SK-N-SH treated with all-trans-retinoic acid at 6 μM for 48 hours (cell line): ENCODE results near the gene TAF6.

Experiments
- BACH2 ChIP-seq: fragments of 250-450 bp; sonication (Bioruptor Pico); IDR thresholded peaks from 2 replicates; pipeline ENCODE4 v1.9.0; 2021; ENCODE audit warnings: mild to moderate bottlenecking, borderline replicate concordance
- GLIS3 ChIP-seq: fragments of 250-450 bp; sonication (Bioruptor Pico); IDR thresholded peaks from 2 replicates; pipeline ENCODE4 v1.5.0; 2020; ENCODE audit warnings: mild to moderate bottlenecking, moderate library complexity
- PATZ1 ChIP-seq: fragments of 250-450 bp; sonication (Bioruptor Pico); IDR thresholded peaks from 2 replicates; pipeline ENCODE4 v1.8.0; 2020; ENCODE audit warnings: mild to moderate bottlenecking, moderate library complexity, borderline replicate concordance
- PPARA ChIP-seq: fragments of 250-450 bp; sonication (Bioruptor Pico); IDR thresholded peaks from 2 replicates; pipeline ENCODE4 v1.5.0; 2020; ENCODE audit warnings: mild to moderate bottlenecking, borderline replicate concordance
- RARB ChIP-seq: fragments of 250-450 bp; sonication (Bioruptor Pico); IDR thresholded peaks from 2 replicates; pipeline ENCODE4 v1.8.0; 2021; ENCODE audit warnings: mild to moderate bottlenecking, moderate library complexity
- SNAI2 ChIP-seq: fragments of 250-450 bp; sonication (Bioruptor Pico); IDR thresholded peaks from 2 replicates; pipeline ENCODE4 v1.5.0; 2020; ENCODE audit warnings: mild to moderate bottlenecking, moderate library complexity
- TCF4 ChIP-seq: fragments of 250-450 bp; sonication (Bioruptor Pico); IDR thresholded peaks from 2 replicates; pipeline ENCODE4 v1.8.0; 2021; ENCODE audit warnings: mild to moderate bottlenecking, moderate library complexity, borderline replicate concordance
- TOX ChIP-seq: fragments of 250-450 bp; sonication (Bioruptor Pico); IDR thresholded peaks from 2 replicates; pipeline ENCODE4 v1.8.0; 2021; ENCODE audit warnings: mild to moderate bottlenecking, moderate library complexity, borderline replicate concordance
- TSHZ2 ChIP-seq: fragments of 250-450 bp; sonication (Bioruptor Pico); IDR thresholded peaks from 2 replicates; pipeline ENCODE4 v1.5.0; 2020; ENCODE audit warnings: mild to moderate bottlenecking, moderate library complexity
- ZFP30 ChIP-seq: fragments of 450-650 bp; formaldehyde crosslinking; IDR thresholded peaks from 2 replicates; pipeline ENCODE4 v1.5.0; 2022; ENCODE audit warnings: mild to moderate bottlenecking, moderate library complexity
- ZNF565 ChIP-seq: fragments of 450-650 bp; formaldehyde crosslinking; conservative IDR thresholded peaks from 2 replicates; pipeline ENCODE4 v1.5.0; 2020; ENCODE audit warnings: low read depth, mild to moderate bottlenecking, moderate library complexity
- ZNF70 ChIP-seq: fragments of 450-650 bp; formaldehyde crosslinking; IDR thresholded peaks from 2 replicates; pipeline ENCODE4 v1.5.0; 2020; ENCODE audit warnings: mild to moderate bottlenecking, moderate library complexity

DNA sequence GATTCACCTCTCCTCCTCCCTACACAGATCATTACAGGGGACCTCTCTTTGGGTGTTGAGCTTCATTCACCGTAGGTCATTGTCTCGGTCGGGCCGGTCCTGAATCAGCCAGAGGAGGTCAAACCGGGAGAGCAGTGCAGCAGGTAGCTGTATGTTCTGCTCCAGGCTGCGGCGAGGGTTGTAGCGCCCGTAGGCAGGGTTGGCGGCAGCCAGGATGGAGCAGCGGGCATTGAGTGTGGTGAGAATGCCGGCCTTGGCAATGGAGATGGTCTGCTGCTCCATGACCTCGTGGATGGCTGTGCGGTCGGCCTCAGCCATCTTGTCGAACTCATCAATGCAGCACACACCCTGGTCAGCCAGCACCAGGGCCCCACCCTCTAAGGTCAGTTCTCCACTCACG lies 23.5 kb downstream of the TAF6 start:
- TF ChIP-seq PPARA = no peak
- TF ChIP-seq RARB (CRISPR knock-in tag) = no peak
- TF ChIP-seq ZFP30 (CRISPR knock-in tag) = no peak
- no peak for TF ChIP-seq PATZ1
- TF ChIP-seq TSHZ2 (CRISPR knock-in tag) = no peak
- TF ChIP-seq TCF4 (CRISPR knock-in tag) = no peak
- TF ChIP-seq SNAI2 (CRISPR knock-in tag) = no peak
- no peak for TF ChIP-seq BACH2 (CRISPR knock-in tag)
- TF ChIP-seq GLIS3 (CRISPR knock-in tag) = no peak
- no peak for TF ChIP-seq TOX (CRISPR knock-in tag)
- TF ChIP-seq ZNF70 (CRISPR knock-in tag) = no peak
- TF ChIP-seq ZNF565 (CRISPR knock-in tag) = no peak
